ENCODE data around the gene ASTN2. TPM values are rescaled to one million over a fixed set of nuclear protein-coding genes. Genes with fewer than 3 reads are reported as not detected.

The ASTN2 gene
- polyA plus RNA-seq, 3 donors: 17.2 to 17.5 (median 17.5) TPM

GRCh38 chr9:116382053-116382452 lies 1032.8 kb downstream of the ASTN2 start:
- DNase-seq (ENCODE audit: extremely low read depth in 1 of 11, low read depth in 9 of 11, low spot score in 4 of 11): no peak

- no peak for DNase-seq (ENCODE audit: extremely low read depth in 1 of 11, low read depth in 9 of 11, low spot score in 4 of 11)
Observed at GRCh38 chr9:116381350-116381749, 1033.5 kb downstream of the ASTN2 start.

- no peak for DNase-seq (ENCODE audit: extremely low read depth in 1 of 11, low read depth in 9 of 11, low spot score in 4 of 11)
Observed at GRCh38 chr9:116380496-116380995, 1034.3 kb downstream of the ASTN2 start.

DNA sequence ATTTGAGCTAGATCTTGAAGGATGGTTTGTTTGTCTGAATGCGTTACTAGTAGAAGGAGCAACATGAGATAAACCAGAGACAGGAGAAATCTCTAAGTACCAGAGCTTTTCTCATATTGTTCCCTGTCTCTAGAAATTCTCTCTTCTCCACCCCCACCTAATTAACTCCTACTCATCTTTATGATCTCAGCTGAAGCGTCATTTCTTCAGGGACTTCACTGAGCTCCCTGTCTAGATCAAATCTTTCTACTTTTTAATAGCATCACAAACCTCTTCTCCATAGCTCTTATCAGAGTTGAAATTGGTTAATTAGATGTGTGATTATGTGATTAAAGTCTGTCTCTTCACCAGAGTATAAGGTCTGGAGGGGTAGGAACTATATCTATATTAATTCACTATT lies 1035.0 kb downstream of the ASTN2 start:
- no peak for DNase-seq (ENCODE audit: extremely low read depth in 1 of 11, low read depth in 9 of 11, low spot score in 4 of 11)

DNA sequence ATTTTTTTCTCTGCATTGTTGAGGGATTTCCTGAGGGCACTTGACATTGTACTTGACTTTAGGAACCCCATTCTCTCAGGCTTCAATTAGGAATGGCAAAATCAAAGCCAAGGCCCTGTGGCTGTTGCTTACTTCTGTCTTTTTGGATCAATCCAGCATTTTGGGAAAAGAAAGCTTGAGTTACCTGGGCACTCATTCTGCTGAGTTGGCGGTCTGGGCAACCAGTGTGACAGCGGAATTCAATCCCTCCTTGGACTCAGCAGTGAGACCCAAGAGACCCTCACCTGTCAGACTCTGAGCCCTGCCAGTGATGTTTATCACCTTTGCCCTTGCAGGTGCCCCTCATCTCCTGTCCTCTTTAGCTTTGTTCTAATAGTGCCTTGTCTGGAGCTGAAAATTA lies 1036.0 kb downstream of the ASTN2 start:
- no peak for DNase-seq (ENCODE audit: extremely low read depth in 1 of 11, low read depth in 9 of 11, low spot score in 4 of 11)

DNA sequence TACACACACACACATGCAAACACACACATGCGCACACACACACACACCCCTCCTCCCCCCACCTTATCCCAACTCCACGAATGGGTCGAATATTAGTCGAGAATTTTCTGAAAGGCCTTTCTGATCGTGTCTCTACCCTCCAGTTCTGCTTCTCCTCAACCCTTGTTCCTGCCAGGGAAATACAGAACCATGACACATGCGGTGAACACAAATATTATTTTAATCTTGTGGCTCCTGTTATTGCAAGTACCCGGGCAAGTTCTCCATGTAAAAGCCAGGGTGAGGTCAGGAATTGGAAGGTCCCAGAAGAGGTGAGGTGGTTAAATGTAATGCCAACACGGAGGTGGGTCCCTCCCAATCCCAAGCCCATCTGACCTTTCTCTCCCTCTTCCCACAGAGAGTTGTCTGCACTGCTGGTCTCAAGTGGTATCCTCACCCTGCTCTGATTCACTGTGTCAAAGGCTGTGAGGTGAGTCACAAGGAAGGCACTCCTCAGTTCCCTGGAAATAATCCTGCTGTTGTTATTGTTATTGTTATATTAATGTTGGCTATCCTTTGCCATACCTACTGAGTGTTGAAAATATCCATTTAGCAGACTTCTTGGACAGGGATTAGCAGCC lies 1037.6 kb downstream of the ASTN2 start:
- DNase-seq (ENCODE audit: extremely low read depth in 1 of 11, low read depth in 9 of 11, low spot score in 4 of 11): no peak
